H1 (cell line): ENCODE data around the gene LRRFIP1. TPM values are rescaled to one million over a fixed set of nuclear protein-coding genes. Genes with fewer than 3 reads are reported as not detected.

Experiments
- CTCF ChIA-PET: fragments of 300-600 bp; sonication (Branson Sonifier 250); formaldehyde crosslinking; loops from one replicate; lab custom pipeline; 2021; ENCODE audit not compliant: partially characterized antibody; lab: Charles Lee
- POLR2A ChIA-PET: fragments of 300-600 bp; sonication (Branson Sonifier 250); formaldehyde crosslinking; loops from one replicate; lab custom pipeline; 2021; ENCODE audit warnings: inconsistent platforms; ENCODE audit not compliant: partially characterized antibody; lab: Charles Lee
- DNase-seq, 2 experiments: peaks; one replicate each; pipeline versions ENCODE4 v3.0.0 to v3.0.0-alpha.2; 2010 to 2022; ENCODE audit warnings: low spot score in 2 of 2, low read depth in 1 of 2, mixed read lengths in 1 of 2
- FAIRE-seq: peaks from 2 replicates; lab custom pipeline; 2011; peaks lifted over from hg19 to GRCh38; lab: Jason Lieb, UNC
- H2AFZ ChIP-seq: 2 replicates; pipeline ENCODE4 v1.8.1; 2012; ENCODE audit warnings: low read length, inconsistent platforms
- H2AK5ac ChIP-seq: 2 replicates; pipeline ENCODE4 v1.6.1; 2013; ENCODE audit warnings: low read depth, low read length
- H2BK120ac ChIP-seq: replicated peaks from 2 replicates; pipeline ENCODE3; 2013; ENCODE audit warnings: low read depth, low read length, inconsistent platforms
- H2BK12ac ChIP-seq: 2 replicates; pipeline ENCODE4 v1.6.1; 2013; ENCODE audit warnings: low read depth, low read length
- H2BK15ac ChIP-seq: 2 replicates; pipeline ENCODE4 v1.6.1; 2013; ENCODE audit warnings: low read length
- H2BK20ac ChIP-seq: 2 replicates; pipeline ENCODE4 v1.6.1; 2013; ENCODE audit warnings: low read length
- H2BK5ac ChIP-seq: 2 replicates; pipeline ENCODE4 v1.6.1; 2013; ENCODE audit warnings: low read depth, low read length
- H3K14ac ChIP-seq: 2 replicates; pipeline ENCODE4 v1.6.1; 2013; ENCODE audit warnings: inconsistent platforms; ENCODE audit not compliant: insufficient read length
- H3K18ac ChIP-seq: 2 replicates; pipeline ENCODE4 v1.6.1; 2013; ENCODE audit warnings: low read length; ENCODE audit errors: extremely low read depth
- H3K23ac ChIP-seq: 2 replicates; pipeline ENCODE4 v1.6.1; 2013; ENCODE audit warnings: inconsistent platforms; ENCODE audit not compliant: insufficient read length
- H3K23me2 ChIP-seq: 2 replicates; pipeline ENCODE4 v1.6.1; 2013; ENCODE audit warnings: low read depth, low read length
- H3K27ac ChIP-seq: 2 replicates; pipeline ENCODE4 v1.6.1; 2011; ENCODE audit warnings: low read depth, low read length, inconsistent platforms
- H3K27me3 ChIP-seq, 4 experiments: replicated peaks in 1 of 4; 1 replicate in 1 of 4; 2 replicates in 3 of 4; pipeline versions ENCODE4 v1.6.1 to v1.8.1; 2011 to 2013; ENCODE audit warnings: low read length in 3 of 4, mild to moderate bottlenecking in 3 of 4, inconsistent platforms in 2 of 4, mixed read lengths in 2 of 4, moderate library complexity in 1 of 4; ENCODE audit not compliant: control insufficient read depth in 3 of 4, insufficient read depth in 3 of 4; ENCODE audit errors: extremely low read depth in 1 of 4
- H3K36me3 ChIP-seq, 4 experiments: 2 replicates each; pipeline versions ENCODE4 v1.6.1 to v1.8.1; 2011 to 2013; ENCODE audit warnings: mild to moderate bottlenecking in 4 of 4, low read length in 3 of 4, moderate library complexity in 2 of 4, control low read depth in 1 of 4, inconsistent platforms in 1 of 4; ENCODE audit not compliant: insufficient read depth in 4 of 4, control insufficient read depth in 2 of 4
- H3K4ac ChIP-seq: replicated peaks from 2 replicates; pipeline ENCODE3; 2013; ENCODE audit warnings: low read length, low read depth, mixed read lengths, inconsistent platforms; ENCODE audit not compliant: insufficient read length
- H3K4me1 ChIP-seq, 4 experiments: replicated peaks in 1 of 4; 1 replicate in 1 of 4; 2 replicates in 3 of 4; pipeline versions ENCODE4 v1.6.1 to v1.8.1; 2011 to 2013; ENCODE audit warnings: low read length in 3 of 4, inconsistent platforms in 2 of 4, mixed read lengths in 1 of 4; ENCODE audit not compliant: insufficient read depth in 4 of 4, control insufficient read depth in 3 of 4
- H3K4me2 ChIP-seq, 2 experiments: 2 replicates each; pipeline versions ENCODE4 v1.6.1 to v1.8.1; 2011 to 2013; ENCODE audit warnings: low read depth in 2 of 2, low read length in 2 of 2, control low read depth in 1 of 2, inconsistent platforms in 1 of 2, mild to moderate bottlenecking in 1 of 2; ENCODE audit not compliant: insufficient read depth in 1 of 2
- H3K4me3 ChIP-seq, 4 experiments: fragments of 200-600, 300-600 bp in 1 of 4; sonication (generic), shearing (Covaris generic), sonication (Bioruptor Twin) in 1 of 4; 2 replicates each; pipeline versions ENCODE4 v1.5.1 to v1.8.1; 2011 to 2016; ENCODE audit warnings: low read length in 4 of 4, low read depth in 3 of 4, control low read depth in 2 of 4, inconsistent platforms in 2 of 4, mild to moderate bottlenecking in 2 of 4, mixed read lengths in 1 of 4, moderate library complexity in 1 of 4; ENCODE audit not compliant: insufficient read depth in 2 of 4; ENCODE audit errors: extremely low read depth in 1 of 4
- H3K56ac ChIP-seq: replicated peaks from 2 replicates; pipeline ENCODE3; 2013; ENCODE audit warnings: low read depth, mild to moderate bottlenecking, mixed read lengths, low read length, inconsistent platforms; ENCODE audit not compliant: insufficient read length
- H3K79me1 ChIP-seq: 2 replicates; pipeline ENCODE4 v1.6.1; 2013; ENCODE audit warnings: low read depth, low read length, control low read depth
- H3K79me2 ChIP-seq, 2 experiments: 2 replicates each; pipeline versions ENCODE4 v1.6.1 to v1.8.1; 2012 to 2013; ENCODE audit warnings: low read length in 2 of 2, mild to moderate bottlenecking in 2 of 2, inconsistent platforms in 1 of 2; ENCODE audit not compliant: insufficient read depth in 2 of 2, control insufficient read depth in 1 of 2
- H3K9ac ChIP-seq, 4 experiments: replicated peaks in 1 of 4; 1 replicate in 1 of 4; 2 replicates in 3 of 4; pipeline versions ENCODE4 v1.6.1 to v1.8.1; 2011 to 2013; ENCODE audit warnings: low read depth in 3 of 4, low read length in 3 of 4, control low read depth in 2 of 4, mild to moderate bottlenecking in 2 of 4, moderate library complexity in 2 of 4, inconsistent platforms in 1 of 4; ENCODE audit errors: extremely low read depth in 1 of 4
- H3K9me3 ChIP-seq, 2 experiments: 2 replicates each; pipeline versions ENCODE4 v1.6.1 to v1.8.1; 2012 to 2013; ENCODE audit warnings: mild to moderate bottlenecking in 2 of 2, moderate library complexity in 2 of 2, control low read depth in 1 of 2, inconsistent platforms in 1 of 2, low read depth in 1 of 2, low read length in 1 of 2, mixed read lengths in 1 of 2; ENCODE audit not compliant: insufficient read depth in 2 of 2
- H4K20me1 ChIP-seq, 2 experiments: replicated peaks in 1 of 2; 2 replicates each; pipeline versions ENCODE3 to v1.8.1; 2011 to 2013; ENCODE audit warnings: inconsistent platforms in 2 of 2, low read length in 2 of 2, mild to moderate bottlenecking in 1 of 2; ENCODE audit not compliant: insufficient read depth in 2 of 2, control insufficient read depth in 1 of 2
- H4K5ac ChIP-seq: 2 replicates; pipeline ENCODE4 v1.6.1; 2013; ENCODE audit warnings: low read length, low read depth, mixed read lengths, inconsistent platforms; ENCODE audit not compliant: insufficient read length
- H4K8ac ChIP-seq: 2 replicates; pipeline ENCODE4 v1.8.0; 2013; ENCODE audit warnings: mild to moderate bottlenecking, moderate library complexity, low read length, inconsistent platforms; ENCODE audit not compliant: insufficient read depth; ENCODE audit errors: extremely low read depth
- H4K91ac ChIP-seq: replicated peaks from 2 replicates; pipeline ENCODE3; 2013; ENCODE audit warnings: low read length, mixed read lengths, inconsistent platforms; ENCODE audit not compliant: insufficient read length
- CTCF ChIP-seq, 3 experiments: IDR thresholded peaks; 1 replicate in 2 of 3; 2 replicates in 1 of 3; pipeline versions ENCODE4 v1.5.1 to v1.6.1; 2011; ENCODE audit warnings: low read length in 3 of 3, mild to moderate bottlenecking in 3 of 3, inconsistent platforms in 2 of 3, low read depth in 1 of 3, moderate library complexity in 1 of 3; ENCODE audit not compliant: insufficient read depth in 1 of 3; ENCODE audit errors: control extremely low read depth in 1 of 3
- RAD21 ChIP-seq, 2 experiments: IDR thresholded peaks in 1 of 2; conservative IDR thresholded peaks in 1 of 2; 2 replicates each; pipeline ENCODE4 v1.6.1; 2011; ENCODE audit warnings: low read depth in 2 of 2, low read length in 2 of 2, improper control_type of control experiment in 1 of 2, inconsistent platforms in 1 of 2, mild to moderate bottlenecking in 1 of 2, moderate library complexity in 1 of 2
- ZNF274 ChIP-seq: IDR thresholded peaks from 2 replicates; pipeline ENCODE4 v1.7.0; 2012; ENCODE audit warnings: low read length, borderline replicate concordance; ENCODE audit errors: extremely low read depth
- WGBS, 2 experiments: shearing (Covaris generic) in 1 of 2; methylation state at CpG; one replicate each; pipeline versions ENCODE4 v1.1.6 to v1.1.7; 2013 to 2015; ENCODE audit warnings: low lambda C conversion rate in 2 of 2, mixed read lengths in 2 of 2, inconsistent platforms in 1 of 2, low coverage in 1 of 2, missing lambda C conversion rate in 1 of 2; ENCODE audit not compliant: insufficient replicate concordance in 2 of 2, insufficient coverage in 1 of 2, insufficient read length in 1 of 2; ENCODE audit errors: extremely low coverage in 1 of 2, missing lambda C conversion rate in 1 of 2; 5-methylcytosine and 5-hydroxymethylcytosine counted together
- polyA plus RNA-seq, 7 experiments: library from polyadenylated mRNA; depleted of rRNA in 3 of 7; stranded (reverse) in 5 of 7; unstranded in 2 of 7; fragments of >200 nt in 5 of 7; fragments of 200-250 nt in 2 of 7; gene quantifications; 1 replicate in 5 of 7; 2 replicates in 1 of 7; 4 replicates in 1 of 7; pipeline versions ENCODE4 v1.2.1 to v1.2.3, GENCODE V29; 2011 to 2013; ENCODE audit warnings: missing spikeins in 2 of 7, mixed read lengths in 2 of 7
- total RNA-seq: library from RNA; stranded (reverse); fragmentation: NEBNext Ultra II Directional; extraction: Animal tissue kit (Norgen Biotek cat#: 25700); gene quantifications from 2 replicates; pipeline ENCODE4 v1.2.1, GENCODE V29; 2021

The LRRFIP1 gene
- total and polyA plus RNA-seq, 2 of the 8 experiments (the other 6 are each of a cell fraction or from before 2014, with no cell fraction given), result 12.1 to 75.8 TPM

DNA sequence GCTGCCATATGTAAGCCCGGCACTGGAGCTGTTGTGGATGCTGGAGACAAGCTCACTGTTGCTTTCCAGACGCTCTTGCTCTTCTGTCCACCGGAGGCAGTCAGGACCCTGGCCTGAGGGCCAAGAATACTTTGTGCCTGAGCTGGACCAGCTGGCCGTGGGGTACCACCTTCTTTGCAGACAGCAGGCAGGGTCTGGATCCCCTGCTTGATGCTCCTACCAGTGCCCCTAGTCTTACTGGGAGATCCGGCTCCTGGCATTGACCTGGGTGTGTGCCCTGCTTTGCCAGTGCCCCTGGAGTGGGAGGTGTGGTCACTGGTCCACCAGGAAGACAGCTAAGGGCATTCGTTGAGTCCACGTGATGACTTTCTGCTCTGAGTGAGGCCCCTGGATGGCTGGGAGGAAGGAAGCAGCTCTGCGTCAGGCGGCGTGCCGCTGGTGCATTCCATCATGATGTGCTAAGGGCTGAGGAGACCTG lies 59.3 kb downstream of the LRRFIP1 start:
- H3K23ac ChIP-seq, result no peak overlapping the region
- no peak overlapping the region for H4K91ac ChIP-seq
- no peak overlapping the region for H3K4me3 ChIP-seq
- H3K79me1 ChIP-seq, result no peaks in the 10 kb centered on the region; the same call in 1 of the 2 replicates
- peak; percentile 40 to 66 (median 61) for TF ChIP-seq CTCF (IDR thresholded peaks at IDR 0.05; ENCODE audit: control extremely low read depth in 1 of 3, insufficient read depth in 1 of 3, low read depth in 1 of 3, low read length in 3 of 3)
- TF ChIP-seq RAD21 (IDR thresholded peaks at IDR 0.05 in 1 of 2, conservative IDR thresholded peaks at IDR 0.05 in 1 of 2; ENCODE audit: low read depth in 2 of 2, low read length in 2 of 2), result peak; percentile 41 to 53; a peak in 3 of 4 replicates
- TF ChIP-seq ZNF274, result no peak
- 0 out of 2 replicates have a peak overlapping the region, but pooled peaks have one; percentile 28 for H4K8ac ChIP-seq
- DNase-seq, result no peak
- no peaks in the 10 kb centered on the region for H3K36me3 ChIP-seq
- peaks cover 8% of the 10 kb centered on the region; the same call in 1 of the 2 replicates for H3K23me2 ChIP-seq
- no peak overlapping the region for H3K4me2 ChIP-seq
- FAIRE-seq, result no peak
- no peaks in the 10 kb centered on the region for H3K79me2 ChIP-seq
- H3K27ac ChIP-seq, result no peak overlapping the region
- CTCF ChIA-PET, result interaction anchor here (0.6 to 3.2 kb wide), 28 partner anchors 9 to 271 kb away, joined by 3 to 28 read pairs (median 4); no protein-coding TSS in a partner anchor
- H3K9me3 ChIP-seq, result peaks cover 0 to 4% of the 10 kb centered on the region in 2 experiments; a peak in 1 of 4 replicates
- H3K18ac ChIP-seq, result no peak overlapping the region
- no peak overlapping the region for H2BK20ac ChIP-seq
- 93% methylated on average over 11 of the region's 11 CpGs; no CpG with 5 or more reads in 1 of the 2 experiments for WGBS, 2 experiments
- H3K4ac ChIP-seq, result no peak overlapping the region
- H3K56ac ChIP-seq, result no peak overlapping the region
- no peak overlapping the region for H2AFZ ChIP-seq
- H2BK15ac ChIP-seq, result no peak overlapping the region
- H3K14ac ChIP-seq, result no peak overlapping the region
- no peak overlapping the region for H2BK12ac ChIP-seq
- peaks cover 0 to 2% (median 0%) of the 10 kb centered on the region in 4 experiments; a peak in 1 of 7 replicates for H3K4me1 ChIP-seq
- peaks cover 0 to 3% of the 10 kb centered on the region in 2 experiments for H4K20me1 ChIP-seq
- H4K5ac ChIP-seq, result no peak overlapping the region
- H3K9ac ChIP-seq, result no peak overlapping the region
- H2BK120ac ChIP-seq, result no peak overlapping the region
- H3K27me3 ChIP-seq, result no peaks in the 10 kb centered on the region
- H2BK5ac ChIP-seq, result no peak overlapping the region
- no peak overlapping the region for H2AK5ac ChIP-seq
- POLR2A ChIA-PET, result no interaction called here
